HG02588 (cell line): ENCODE measurements around the gene PCYT1B.
A peak's percentile ranks its signal among the peaks of the same experiment; 100 is the strongest.

ENCODE experiments used
- ATAC-seq: cut with Tn5 transposase; IDR thresholded peaks from one replicate; pipeline ENCODE4 v1.9.1; 2021; ENCODE audit warnings: mild to moderate bottlenecking, moderate library complexity; ENCODE audit not compliant: unreplicated experiment

PCYT1B gene

DNA sequence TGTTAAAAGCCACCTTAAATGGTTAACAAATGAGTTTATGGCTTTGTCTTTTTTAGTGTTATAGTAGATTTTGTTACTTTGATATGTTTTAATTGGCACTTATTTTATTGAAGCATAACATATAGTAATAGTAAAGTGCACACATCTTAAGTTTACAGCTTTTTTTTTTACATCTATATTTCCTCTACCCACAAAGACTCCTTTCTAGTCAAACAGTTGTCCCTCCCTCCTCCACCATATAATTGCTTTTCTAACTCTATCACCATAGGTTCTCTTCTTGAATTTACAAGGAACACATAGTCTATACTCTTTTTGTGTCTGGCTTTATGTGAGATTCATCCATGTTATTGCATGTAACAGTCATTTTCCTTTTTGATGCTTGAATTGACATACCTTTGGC is 110.6 kb downstream of the PCYT1B start:
- no peak for ATAC-seq

DNA sequence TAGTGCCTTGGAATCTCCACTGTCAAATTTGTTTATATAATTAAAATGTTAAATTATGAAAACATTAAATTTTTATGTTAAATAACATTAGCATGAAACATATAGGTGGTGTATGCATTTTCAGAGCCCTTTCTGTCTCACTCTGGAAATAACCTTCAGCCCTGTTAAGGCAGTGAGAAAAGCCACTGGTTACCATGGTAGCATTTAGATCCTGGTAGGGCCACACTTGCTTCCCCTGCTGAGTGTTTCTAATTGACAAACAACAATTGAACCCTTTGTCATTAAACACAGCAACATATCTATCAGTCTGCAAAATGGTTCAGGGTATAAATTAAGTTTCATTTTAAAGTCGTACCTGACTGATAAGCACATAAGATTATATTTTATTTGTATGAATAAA is 118.5 kb downstream of the PCYT1B start:
- ATAC-seq, result no peak

DNA sequence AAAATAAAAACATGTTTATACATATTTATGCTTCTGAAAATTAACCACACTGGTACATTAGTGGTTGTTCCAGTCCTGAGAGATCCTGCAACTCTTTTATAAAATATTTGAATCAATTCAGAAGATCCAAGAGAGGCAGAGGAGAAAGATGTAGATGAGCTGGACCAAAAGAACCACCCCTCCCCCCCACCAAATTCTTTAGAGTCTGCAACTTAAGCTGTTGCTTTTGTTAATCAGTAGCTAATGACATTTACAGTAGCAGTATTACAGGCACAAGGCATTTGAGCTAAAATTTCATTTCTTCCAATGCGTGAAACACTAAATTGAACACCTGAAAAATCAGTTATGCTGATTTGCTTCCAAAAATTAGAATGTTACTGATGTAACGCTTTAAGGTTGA is 120.5 kb downstream of the PCYT1B start:
- no peak for ATAC-seq

DNA sequence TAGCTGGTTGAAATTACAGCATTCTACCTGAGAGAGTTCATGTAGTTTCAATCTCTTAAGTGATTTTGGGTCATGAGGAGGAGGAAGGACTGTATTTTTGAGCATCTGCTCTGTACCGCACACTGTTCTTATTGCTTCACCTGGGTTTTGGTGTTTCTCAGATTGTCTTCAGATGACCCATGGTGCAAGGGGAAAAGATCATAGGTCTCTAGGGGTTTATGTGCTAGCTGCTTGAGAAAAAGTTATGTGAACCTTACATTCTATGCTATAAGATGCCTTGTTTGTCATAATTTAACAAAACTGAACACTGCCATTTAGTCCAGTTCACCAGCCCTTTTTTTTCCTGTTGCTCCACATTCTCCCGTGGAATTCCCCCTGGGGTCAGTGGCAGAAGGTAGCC is 121.7 kb downstream of the PCYT1B start:
- ATAC-seq, result no peak

DNA sequence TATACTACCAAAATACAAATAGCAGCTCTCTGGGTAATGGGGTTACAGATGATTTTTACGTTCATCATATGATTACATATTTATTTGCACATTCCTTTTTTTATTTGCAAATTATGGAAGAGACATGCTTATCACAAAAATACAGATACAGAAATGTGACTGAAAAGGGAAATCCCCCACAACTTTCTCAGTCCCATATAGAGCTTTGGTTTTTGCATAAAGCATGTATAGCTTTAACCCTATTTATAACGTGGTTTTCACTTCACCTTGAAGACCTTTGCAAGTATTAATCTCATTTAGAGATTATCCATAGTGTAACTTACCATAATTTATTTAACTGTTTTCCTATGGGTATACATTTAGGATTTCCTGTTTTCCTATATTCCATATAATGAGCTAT is 126.7 kb downstream of the PCYT1B start:
- ATAC-seq, result no peak

DNA sequence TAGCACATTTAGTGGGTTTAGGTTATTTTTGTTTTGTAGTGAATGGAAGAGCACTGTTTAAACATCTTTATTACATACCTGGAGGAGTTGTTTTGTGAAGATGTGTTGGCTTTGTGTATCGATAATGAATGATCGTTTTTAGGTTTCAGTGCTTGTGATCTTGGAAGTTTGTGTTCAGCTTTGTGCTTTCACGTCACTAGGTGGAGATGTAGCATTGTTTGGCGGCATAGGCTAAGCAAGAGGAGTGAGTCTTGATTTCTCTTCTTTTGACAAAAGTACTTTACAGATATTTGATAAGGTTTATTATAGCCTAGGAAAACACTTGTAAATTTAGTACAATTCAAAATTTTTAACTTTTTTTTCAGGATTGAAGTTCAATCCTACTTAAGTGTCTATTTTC is 131.7 kb downstream of the PCYT1B start:
- ATAC-seq, result no peak

DNA sequence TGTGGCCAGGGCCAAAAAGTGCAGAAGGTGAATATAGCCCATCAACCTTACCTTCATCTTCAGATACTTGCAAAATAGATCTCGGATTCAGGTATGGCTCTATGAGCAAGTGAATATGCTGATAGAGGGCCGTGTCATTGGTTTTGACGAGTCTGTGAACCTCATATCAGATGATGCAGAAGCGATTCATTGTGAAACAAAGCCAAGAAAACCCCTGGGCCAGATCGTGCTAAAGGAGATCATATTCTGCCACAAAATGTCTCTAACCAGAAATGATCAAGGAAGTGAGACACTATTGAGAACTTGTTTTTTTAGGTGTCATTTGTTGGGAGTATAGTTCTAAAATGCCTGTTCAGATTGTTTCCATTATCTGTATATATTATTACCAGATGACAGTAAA is 133.7 kb downstream of the PCYT1B start:
- peak; percentile 93 for ATAC-seq

DNA sequence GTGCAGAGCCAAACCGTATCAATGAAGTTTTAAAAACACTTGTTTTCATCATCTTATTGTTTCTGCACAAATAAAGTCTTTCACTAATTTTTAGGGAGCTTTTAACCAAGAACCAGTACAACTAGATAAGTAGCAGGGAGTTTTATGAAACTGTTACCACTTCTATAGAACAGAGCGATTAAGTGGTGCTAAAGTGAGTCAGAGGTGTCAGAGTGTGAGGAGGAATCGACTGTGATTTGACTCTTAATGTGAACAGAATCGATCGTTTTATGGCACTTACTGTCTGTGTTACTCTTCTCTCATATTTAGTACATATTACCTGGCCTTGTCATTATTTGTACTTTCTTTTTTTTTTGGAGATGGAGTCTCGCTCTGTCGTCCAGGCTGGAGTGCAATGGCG is 138.8 kb downstream of the PCYT1B start:
- no peak for ATAC-seq
